Activated naive CD8-positive, alpha-beta T cell treated with anti-CD3 and anti-CD28 coated beads, Interleukin-2, amount 10 ng/mL, durations not matched to agents 7 days and 5 days (primary cell): ENCODE data around the gene NOP9. TPM values are rescaled to one million over a fixed set of nuclear protein-coding genes. Genes with fewer than 3 reads are reported as not detected.
"Not testable (repeated sequence)": the region's sequence is repeated elsewhere in the genome, so short reads cannot be mapped to it uniquely, and the experiment has no call there.

Experiments used
- ATAC-seq: fragments of 150-1000 bp; cut with Tn5 transposase; one replicate; pipeline ENCODE4 v1.10.0; 2021; ENCODE audit warnings: low read depth, moderate library complexity
- POLR2A ChIA-PET: fragments of 350-600 bp; sonication (Branson Sonifier 250); formaldehyde crosslinking; loops from one replicate; lab custom pipeline; 2021; ENCODE audit warnings: antibody characterized with exemption; lab: Charles Lee
- DNase-seq: peaks from one replicate; pipeline ENCODE4 v3.0.0; 2021
- H3K27ac Mint-ChIP-seq: one replicate; pipeline ENCODE4 v1.8.0; 2022; ENCODE audit warnings: mild to moderate bottlenecking, mixed read lengths
- H3K27me3 Mint-ChIP-seq: one replicate; pipeline ENCODE4 v1.8.0; 2022; ENCODE audit warnings: mild to moderate bottlenecking, moderate library complexity, mixed read lengths
- H3K36me3 Mint-ChIP-seq: one replicate; pipeline ENCODE4 v1.8.0; 2021; ENCODE audit warnings: mild to moderate bottlenecking, mixed read lengths
- H3K4me1 Mint-ChIP-seq: one replicate; pipeline ENCODE4 v1.8.0; 2021; ENCODE audit warnings: mixed read lengths
- H3K4me3 Mint-ChIP-seq: one replicate; pipeline ENCODE4 v1.8.0; 2022; ENCODE audit warnings: mild to moderate bottlenecking, moderate library complexity, mixed read lengths
- H3K9me3 Mint-ChIP-seq: one replicate; pipeline ENCODE4 v1.8.0; 2021; ENCODE audit warnings: mixed read lengths
- total RNA-seq, 2 experiments: library from RNA; stranded (reverse); gene quantifications; one replicate each; pipeline ENCODE4 v1.2.3, GENCODE V29; 2021

The NOP9 gene
- total RNA-seq, 2 experiments from 2014 or later = 28.7 to 31.1 TPM

GRCh38 chr14:24317141-24317928, 17.7 kb downstream of the NOP9 start:
- Mint-ChIP-seq H3K9me3 (no peaks in the 10 kb centered on the region), H3K4me3 (no peak overlapping the region), H3K27me3 (peaks cover 12% of the 10 kb centered on the region), H3K27ac (no peak overlapping the region), H3K36me3 (peaks cover 16% of the 10 kb centered on the region), H3K4me1 (peaks cover 38% of the 10 kb centered on the region)
- DNase-seq (no peak), ATAC-seq (no peak)
- POLR2A ChIA-PET = interaction anchor here (0.5 kb wide), 1 partner anchor 44 kb away, joined by 3 read pairs; no protein-coding TSS in a partner anchor

DNA sequence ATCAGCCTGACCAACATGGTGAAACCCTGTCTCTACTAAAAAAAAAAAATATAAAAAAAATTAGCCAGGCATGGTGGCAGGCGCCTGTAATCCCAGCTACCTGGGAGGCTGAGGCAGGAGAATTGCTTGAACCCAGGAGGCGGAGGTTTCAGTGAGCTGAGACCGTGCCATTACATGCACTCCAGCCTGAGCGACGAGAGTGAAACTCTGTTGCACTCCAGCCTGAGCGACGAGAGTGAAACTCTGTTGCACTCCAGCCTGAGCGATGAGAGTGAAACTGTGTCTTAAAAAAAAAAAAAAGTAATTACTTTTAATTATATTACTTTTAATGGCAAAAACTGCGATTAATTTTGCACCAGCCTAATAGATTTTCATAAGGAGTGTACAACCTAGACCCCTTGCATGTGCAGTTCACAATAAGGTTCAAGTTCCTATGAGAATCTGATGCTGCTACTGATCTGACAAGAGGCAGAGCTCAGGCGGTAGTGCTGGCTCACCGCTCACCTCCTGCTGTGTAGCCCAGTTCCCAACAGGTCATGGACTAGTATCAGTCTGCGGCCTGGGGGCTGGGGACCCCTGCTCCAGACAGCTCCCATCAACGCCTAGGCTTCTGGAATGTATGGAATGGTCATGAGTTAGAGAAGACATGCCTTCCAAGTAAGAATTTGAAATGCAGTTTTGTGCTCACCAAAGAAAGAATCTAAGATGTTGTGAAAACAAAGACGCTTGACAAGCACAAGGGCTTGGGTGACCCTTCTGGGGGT, 21.7 kb downstream of the NOP9 start:
- Mint-ChIP-seq H3K36me3 (peaks cover 4% of the 10 kb centered on the region), H3K4me3 (no peak overlapping the region), H3K27ac (no peak overlapping the region), H3K4me1 (peaks cover 11% of the 10 kb centered on the region), H3K9me3 (no peaks in the 10 kb centered on the region), H3K27me3 (peaks cover 13% of the 10 kb centered on the region)
- DNase-seq = no peak
- ATAC-seq = no peak
- POLR2A ChIA-PET = interaction anchor here (1.6 kb wide), 1 partner anchor 75 kb away, joined by 4 read pairs; no protein-coding TSS in a partner anchor

- no peak overlapping the region for H3K4me3 Mint-ChIP-seq
- no peaks in the 10 kb centered on the region for H3K36me3 Mint-ChIP-seq
- no peak for ATAC-seq
- peaks cover 13% of the 10 kb centered on the region for H3K27me3 Mint-ChIP-seq
- H3K9me3 Mint-ChIP-seq = no peaks in the 10 kb centered on the region
- POLR2A ChIA-PET = interaction anchor here (0.6 to 1.6 kb wide), 2 partner anchors 76 to 151 kb away, joined by 4 read pairs; no protein-coding TSS in a partner anchor
- no peak for DNase-seq
- no peak overlapping the region for H3K27ac Mint-ChIP-seq
- H3K4me1 Mint-ChIP-seq = peaks cover 14% of the 10 kb centered on the region
Observed at GRCh38 chr14:24322672-24323071, 23.0 kb downstream of the NOP9 start.

GRCh38 chr14:24323341-24323740, 23.7 kb downstream of the NOP9 start:
- H3K4me3 Mint-ChIP-seq = no peak overlapping the region
- peak overlapping the region; percentile 22 for H3K27ac Mint-ChIP-seq
- peaks cover 14% of the 10 kb centered on the region for H3K4me1 Mint-ChIP-seq
- POLR2A ChIA-PET = interaction anchor here (1.6 kb wide), 1 partner anchor 77 kb away, joined by 4 read pairs; no protein-coding TSS in a partner anchor
- no peaks in the 10 kb centered on the region for H3K36me3 Mint-ChIP-seq
- H3K9me3 Mint-ChIP-seq = no peaks in the 10 kb centered on the region
- DNase-seq (no peak), ATAC-seq (no peak)
- peaks cover 13% of the 10 kb centered on the region for H3K27me3 Mint-ChIP-seq

DNA sequence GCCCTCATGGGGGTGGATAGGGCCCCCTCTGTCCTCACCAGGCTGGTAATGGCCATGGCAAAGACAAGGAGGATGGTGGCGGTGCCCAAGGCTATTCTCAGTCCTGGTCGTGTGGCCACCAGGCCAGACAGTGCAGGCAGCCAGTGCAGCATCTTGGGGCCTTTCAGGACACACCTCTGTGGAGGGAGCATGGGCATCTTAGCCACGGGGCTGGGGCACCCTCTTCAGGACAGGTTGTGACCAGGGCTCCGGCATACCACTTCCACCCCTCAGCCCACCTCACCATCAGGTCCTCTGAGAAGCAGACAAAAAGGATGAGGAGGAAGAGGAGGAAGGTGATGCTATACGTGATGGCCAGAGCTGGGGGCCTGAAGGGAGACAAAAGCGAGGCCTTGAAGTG, 24.4 kb downstream of the NOP9 start:
- no peak for ATAC-seq
- no peak for DNase-seq
- Mint-ChIP-seq H3K4me3 (no peak overlapping the region), H3K27me3 (peaks cover 13% of the 10 kb centered on the region), H3K36me3 (no peaks in the 10 kb centered on the region), H3K27ac (no peak overlapping the region), H3K9me3 (no peaks in the 10 kb centered on the region), H3K4me1 (peaks cover 19% of the 10 kb centered on the region)
- POLR2A ChIA-PET = no interaction called here

GRCh38 chr14:24325041-24325530, 25.4 kb downstream of the NOP9 start:
- Mint-ChIP-seq H3K27ac (no peak overlapping the region), H3K36me3 (no peaks in the 10 kb centered on the region), H3K27me3 (peaks cover 6% of the 10 kb centered on the region), H3K4me3 (no peak overlapping the region), H3K9me3 (no peaks in the 10 kb centered on the region), H3K4me1 (peaks cover 29% of the 10 kb centered on the region)
- ATAC-seq = no peak
- no peak for DNase-seq
- POLR2A ChIA-PET = interaction anchor here (1.2 to 1.4 kb wide), 3 partner anchors 83 to 112 kb away, joined by 3 read pairs; partner anchors contain the start of genes CBLN3 and KHNYN

GRCh38 chr14:24325963-24326362, 26.3 kb downstream of the NOP9 start:
- no peak for ATAC-seq
- Mint-ChIP-seq H3K27me3 (peaks cover 5% of the 10 kb centered on the region), H3K4me3 (no peak overlapping the region), H3K9me3 (no peaks in the 10 kb centered on the region), H3K4me1 (peaks cover 32% of the 10 kb centered on the region), H3K27ac (no peak overlapping the region), H3K36me3 (no peaks in the 10 kb centered on the region)
- no peak for DNase-seq
- POLR2A ChIA-PET = interaction anchor here (1.3 to 1.4 kb wide), 2 partner anchors 84 to 104 kb away, joined by 3 read pairs; partner anchors contain the start of genes CBLN3 and KHNYN

GRCh38 chr14:24327303-24327702, 27.7 kb downstream of the NOP9 start:
- ATAC-seq = no peak
- Mint-ChIP-seq H3K27me3 (peaks cover 9% of the 10 kb centered on the region), H3K9me3 (no peaks in the 10 kb centered on the region), H3K36me3 (no peaks in the 10 kb centered on the region), H3K4me1 (peaks cover 41% of the 10 kb centered on the region), H3K27ac (peak overlapping the region; percentile 86), H3K4me3 (peak overlapping the region; percentile 65)
- POLR2A ChIA-PET = interaction anchor here (0.6 to 1.5 kb wide), 5 partner anchors 12 to 685 kb away, joined by 3 to 10 read pairs (median 5); partner anchors contain the start of genes KHNYN, RIPK3 and TINF2
- DNase-seq = peak; percentile 32

DNA sequence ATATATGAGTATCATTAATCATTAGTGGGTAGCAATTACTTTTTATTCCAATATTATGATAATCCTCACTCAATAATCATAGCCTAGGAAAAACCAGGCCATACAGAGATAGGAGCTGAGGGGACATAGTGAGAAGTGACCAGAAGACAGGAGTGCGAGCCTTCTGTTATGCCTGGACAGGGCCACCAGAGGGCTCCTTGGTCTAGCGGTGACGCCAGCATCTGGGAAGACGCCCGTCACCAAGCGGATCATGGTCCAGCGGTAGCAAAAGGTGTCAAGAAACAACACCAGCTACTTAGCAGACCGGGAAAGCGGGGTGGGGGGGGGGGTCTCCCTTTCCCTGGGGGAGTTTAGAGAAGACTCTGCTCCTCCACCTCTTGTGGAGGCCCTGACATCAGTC, 28.3 kb downstream of the NOP9 start:
- DNase-seq = peak; percentile 39
- Mint-ChIP-seq H3K4me1 (peaks cover 44% of the 10 kb centered on the region), H3K27me3 (peaks cover 11% of the 10 kb centered on the region)
- H3K9me3 Mint-ChIP-seq, H3K27ac Mint-ChIP-seq, H3K4me3 Mint-ChIP-seq, ATAC-seq, H3K36me3 Mint-ChIP-seq: not testable (repeated sequence)
- POLR2A ChIA-PET = interaction anchor here (1.0 to 1.5 kb wide), 2 partner anchors 85 to 102 kb away, joined by 5 to 10 read pairs; partner anchors contain the start of genes KHNYN and TINF2

DNA sequence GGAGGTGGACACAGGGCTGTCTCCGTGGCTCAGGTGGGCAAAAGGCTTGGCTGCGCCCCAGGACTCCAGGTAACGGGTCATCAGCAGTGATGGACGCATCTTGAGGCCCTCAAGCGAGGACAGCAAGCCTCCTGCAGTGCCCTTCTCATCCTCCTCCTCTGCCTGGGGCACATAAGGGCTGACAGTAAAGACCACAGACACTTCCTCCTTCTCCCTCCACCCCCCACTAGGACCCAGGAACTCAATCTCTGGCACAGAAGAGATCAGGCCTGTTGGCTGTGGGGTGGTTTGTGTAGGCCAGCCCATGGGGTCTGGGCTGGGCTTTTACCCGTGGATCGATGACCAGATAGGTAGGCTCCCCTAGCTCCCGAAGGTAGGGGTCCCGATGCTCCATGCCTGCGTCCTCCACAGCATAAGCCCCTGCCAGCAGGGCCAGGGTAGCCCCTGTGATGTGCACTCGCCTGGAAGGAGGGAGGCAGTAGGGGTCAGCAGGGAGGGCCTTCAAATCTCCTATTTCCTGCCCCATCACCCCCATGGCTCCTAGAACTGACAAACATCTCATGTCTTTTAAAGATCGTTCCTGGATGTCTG, 29.5 kb downstream of the NOP9 start:
- Mint-ChIP-seq H3K27ac (peak overlapping the region; percentile 50), H3K4me3 (no peak overlapping the region), H3K27me3 (peaks cover 22% of the 10 kb centered on the region), H3K9me3 (no peaks in the 10 kb centered on the region), H3K36me3 (no peaks in the 10 kb centered on the region), H3K4me1 (peaks cover 49% of the 10 kb centered on the region)
- ATAC-seq (peak; percentile 19), DNase-seq (peak; percentile 40)
- POLR2A ChIA-PET = interaction anchor here (0.8 to 6.8 kb wide), 5 partner anchors 16 to 140 kb away, joined by 3 to 135 read pairs (median 4); partner anchors contain the start of genes CBLN3, IPO4, KHNYN and LTB4R

GRCh38 chr14:24329736-24330135, 30.1 kb downstream of the NOP9 start:
- Mint-ChIP-seq H3K4me3 (no peak overlapping the region), H3K27me3 (peaks cover 24% of the 10 kb centered on the region), H3K36me3 (no peaks in the 10 kb centered on the region), H3K27ac (peak overlapping the region; percentile 50), H3K9me3 (no peaks in the 10 kb centered on the region), H3K4me1 (peaks cover 52% of the 10 kb centered on the region)
- DNase-seq (peak; percentile 57), ATAC-seq (peak; percentile 9)
- POLR2A ChIA-PET = interaction anchor here (1.4 to 6.8 kb wide), 3 partner anchors 17 to 100 kb away, joined by 4 to 135 read pairs (median 7); partner anchors contain the start of genes CBLN3, KHNYN, LTB4R and LTB4R2

DNA sequence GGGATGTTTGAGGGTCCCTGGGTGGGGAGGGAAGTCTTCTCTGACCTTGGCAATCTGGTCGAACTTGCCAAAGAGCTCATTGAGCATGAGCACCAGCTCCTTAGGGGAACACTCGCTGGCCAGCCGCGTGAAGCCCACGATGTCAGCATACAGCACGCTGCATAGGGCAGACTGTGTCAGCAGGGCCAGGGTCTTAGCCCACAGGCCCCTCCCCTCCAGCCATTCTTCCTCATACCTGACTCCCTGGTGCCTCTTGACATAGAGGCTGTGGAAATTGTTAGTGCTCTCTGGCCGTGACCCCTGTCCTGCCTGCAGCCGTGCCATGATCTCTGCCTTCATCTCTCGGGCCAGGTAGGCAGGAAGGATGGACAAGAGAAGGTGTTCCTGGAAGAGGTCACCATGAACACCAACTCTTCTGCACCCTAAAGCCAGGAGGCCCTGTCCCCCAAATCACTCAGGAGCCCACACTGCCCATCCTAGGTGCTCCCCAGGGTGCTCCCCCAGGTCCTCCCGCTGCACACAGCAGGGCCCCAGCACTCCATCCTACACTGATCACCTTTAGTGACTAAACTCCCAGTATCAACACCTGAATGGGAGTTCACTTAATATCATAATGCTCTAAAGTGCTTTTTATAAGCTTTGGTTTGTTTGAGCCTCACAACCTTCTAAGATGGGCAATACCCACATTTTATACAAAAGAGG, 31.5 kb downstream of the NOP9 start:
- Mint-ChIP-seq H3K36me3 (peaks cover 5% of the 10 kb centered on the region), H3K9me3 (no peaks in the 10 kb centered on the region), H3K27me3 (peaks cover 32% of the 10 kb centered on the region), H3K27ac (no peak overlapping the region), H3K4me1 (peaks cover 53% of the 10 kb centered on the region), H3K4me3 (no peak overlapping the region)
- POLR2A ChIA-PET = interaction anchor here (1.4 to 6.8 kb wide), 4 partner anchors 17 to 217 kb away, joined by 5 to 135 read pairs (median 13); partner anchors contain the start of genes CBLN3, DCAF11, KHNYN and LTB4R
- ATAC-seq (no peak), DNase-seq (peak; percentile 31)
